Bronchial smooth muscle cell (primary cell): Measurements from ENCODE around the gene TTC28. TPM values are rescaled to one million over a fixed set of nuclear protein-coding genes. Genes with fewer than 3 reads are reported as not detected.

Experiments used
- total RNA-seq: library from RNA; depleted of rRNA; stranded (reverse); fragments of >200 nt; gene quantifications from 2 replicates; pipeline ENCODE4 v1.2.1, GENCODE V29; 2014

The TTC28 gene
- 19.1 and 19.7 TPM in 2 replicates for total RNA-seq

DNA sequence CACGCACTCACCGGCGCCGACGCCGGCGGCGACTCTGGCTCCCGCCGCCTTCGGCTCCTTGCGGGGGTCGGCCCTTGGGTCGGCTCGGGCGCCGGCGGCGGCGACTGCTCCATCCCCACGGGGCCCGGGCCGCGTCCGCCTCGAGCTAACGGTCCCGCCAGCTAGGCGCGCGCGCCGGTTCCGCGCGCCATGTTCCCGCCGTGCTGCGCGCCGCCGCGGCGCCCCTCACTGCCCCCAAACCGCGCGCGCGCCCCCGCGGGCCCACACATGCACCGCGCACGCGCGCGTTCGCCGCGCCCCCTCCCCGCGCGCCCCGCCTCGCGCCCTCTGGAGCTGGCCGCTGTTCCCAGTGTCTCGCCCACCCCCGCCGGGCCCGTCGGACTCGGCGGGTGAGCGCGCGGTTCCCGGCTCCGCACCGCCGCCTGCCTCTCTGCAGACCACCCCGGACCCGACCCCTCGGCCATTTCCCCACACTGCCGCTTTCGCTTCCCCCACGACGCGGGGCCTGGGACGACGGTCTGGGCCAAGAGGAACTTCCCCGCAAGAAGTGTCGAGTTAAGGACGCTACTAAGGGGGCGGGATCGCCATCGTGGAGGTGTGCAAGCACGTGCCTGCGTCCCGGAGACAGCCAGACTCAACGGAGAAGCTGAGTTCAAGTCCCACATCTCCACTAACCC is at the start of gene TTC28:
TTC28 (minus strand) TSS at position 230 of the 677 bp plus-strand sequence; CDS start at position 113, 117 bp downstream.

Other genes starting within 250 kb of the TTC28 start
- gene CHEK2, start 62.0 kb upstream of the TTC28 start, total RNA-seq, result 7.4 and 18.1 TPM in 2 replicates
- gene HSCB, start 62.2 kb upstream of the TTC28 start, total RNA-seq, result 9.9 and 18.0 TPM in 2 replicates
- 9.6 and 12.8 TPM in 2 replicates for gene CCDC117, start 92.9 kb upstream of the TTC28 start, total RNA-seq
- gene XBP1, start 120.7 kb upstream of the TTC28 start, total RNA-seq, result 56.7 and 79.4 TPM in 2 replicates
- gene ZNRF3, start 203.7 kb upstream of the TTC28 start, total RNA-seq, result 1.8 and 2.2 TPM in 2 replicates